Aorta (tissue), 5 donors: ENCODE measurements around the gene NXPE3. TPM values are rescaled to one million over a fixed set of nuclear protein-coding genes. Genes with fewer than 3 reads are reported as not detected.
"Not testable (repeated sequence)": the region's sequence is repeated elsewhere in the genome, so short reads cannot be mapped to it uniquely, and the experiment has no call there.

Experiments used
- ATAC-seq: fragments of 200-7000 bp; cut with Tn5 transposase; one replicate; pipeline ENCODE4 v1.9.1; 2022; ENCODE audit warnings: moderate library complexity; ENCODE audit not compliant: low FRiP score
- DNase-seq, 2 donors: peaks; one replicate each; pipeline ENCODE4 v3.0.0-alpha.2; 2020
- H3K27ac ChIP-seq, 2 donors: one replicate each; pipeline ENCODE4 v1.5.1; 2013; ENCODE audit warnings: low read length in 2 of 2, mild to moderate bottlenecking in 2 of 2, moderate library complexity in 2 of 2, control low read depth in 1 of 2, inconsistent platforms in 1 of 2, low read depth in 1 of 2
- H3K27me3 ChIP-seq, 2 donors: one replicate each; pipeline ENCODE4 v1.6.1; 2013; ENCODE audit warnings: control low read depth in 1 of 2, low read length in 1 of 2, mild to moderate bottlenecking in 1 of 2, moderate library complexity in 1 of 2; ENCODE audit not compliant: insufficient read depth in 2 of 2, control insufficient read depth in 1 of 2
- H3K36me3 ChIP-seq, 2 donors: one replicate each; pipeline ENCODE4 v1.6.1; 2013; ENCODE audit warnings: control low read depth in 1 of 2, low read length in 1 of 2, mild to moderate bottlenecking in 1 of 2; ENCODE audit not compliant: insufficient read depth in 2 of 2, control insufficient read depth in 1 of 2
- H3K4me1 ChIP-seq, 2 donors: one replicate each; pipeline ENCODE4 v1.6.1; 2013; ENCODE audit warnings: low read length in 2 of 2, control low read depth in 1 of 2, mild to moderate bottlenecking in 1 of 2, moderate library complexity in 1 of 2; ENCODE audit not compliant: insufficient read depth in 2 of 2, control insufficient read depth in 1 of 2
- H3K4me3 ChIP-seq, 2 donors: one replicate each; pipeline ENCODE4 v1.5.1; 2013; ENCODE audit warnings: low read length in 2 of 2, control low read depth in 1 of 2, mild to moderate bottlenecking in 1 of 2
- H3K9me3 ChIP-seq: one replicate; pipeline ENCODE4 v1.6.1; 2013; ENCODE audit warnings: mild to moderate bottlenecking, low read length; ENCODE audit not compliant: control insufficient read depth
- WGBS, 2 donors: extraction: QIAGEN DNeasy Blood & Tissue Kit; methylation state at CpG; one replicate each; pipeline ENCODE4 v1.1.7; 2013; 5-methylcytosine and 5-hydroxymethylcytosine counted together
- intact Hi-C, 2 donors: fragments of 100-400 bp; cut with DNase I; formaldehyde crosslinking; loops; one replicate each; pipeline versions ENCODE4 v1.14.2 to v1.15.0; 2022
- long read RNA-seq, 2 donors: library from polyadenylated mRNA; unstranded; transcript quantifications; one replicate each; pipeline ENCODE4 v2.0.0, GENCODE V29; 2020 to 2021
- polyA plus RNA-seq, 2 donors: library from polyadenylated mRNA; stranded (reverse); fragments of 200-250 nt; gene quantifications; one replicate each; pipeline ENCODE4 v1.2.3, GENCODE V29; 2013
- total RNA-seq, 2 donors: library from RNA; stranded (reverse); fragmentation: NEBNext Ultra II Directional; extraction: Animal tissue kit (Norgen Biotek cat#: 25700); gene quantifications; one replicate each; pipeline ENCODE4 v1.2.1, GENCODE V29; 2021
- donor health status: healthy with polysubstance abuse.
- donor health status: Bipolar disorder and iron deficiency.
- donor health status: DM: no; HTN: no; CAD: no.
- donor health status: DM: no; HTN: no; CAD: no.
- donor health status: DM: yes; HTN: yes; CAD: no.

The NXPE3 gene
- total RNA-seq = 10 to 100 TPM; 26.2 to 27.2 TPM
- 10 to 100 TPM in 1 of 2 donors, 1 to 10 TPM in 1; 6.4 to 10.1 TPM for polyA plus RNA-seq
- long read RNA-seq, donor 1, transcript NXPE3-201 (8 exons, 3,941 nt) = major isoform, 8 of 31 reads
- long read RNA-seq, donor 1, partial matches to known transcripts = 9 of 31 reads
- long read RNA-seq, donor 1, other reads (novel, unspliced or antisense) = 14 of 31 reads
- long read RNA-seq, donor 2, transcript NXPE3-201 (8 exons, 3,941 nt) = major isoform, 10 of 24 reads
- long read RNA-seq, donor 2, partial matches to known transcripts = 3 of 24 reads
- long read RNA-seq, donor 2, other reads (novel, unspliced or antisense) = 10 of 24 reads

GRCh38 chr3:101779047-101779821 lies at the start of gene NXPE3:
Gene NXPE3 (plus strand): TSS chr3:101779211. CDS start chr3:101785597, 6,386 bp downstream.
- H3K9me3 ChIP-seq = no peaks in the 10 kb centered on the region
- 0 to 1% methylated on average over 58 to 78 of the region's 78 CpGs for WGBS, 2 donors
- H3K4me3 ChIP-seq = peak within 1 kb of the TSS; percentile 50 to 69
- intact Hi-C loops = loop anchor here in 1 of 2 donors (2.0 kb wide), 1 partner anchor 54 kb away; the partner anchor contains the start of gene CEP97
- peak; percentile 97 for ATAC-seq
- peaks cover 6 to 7% of the 10 kb centered on the region in 2 donors for H3K36me3 ChIP-seq
- H3K4me1 ChIP-seq = peaks cover 0 to 4% of the 10 kb centered on the region in 2 donors
- no peaks in the 10 kb centered on the region for H3K27me3 ChIP-seq
- peak; percentile 96 to 98 for DNase-seq
- peak within 1 kb of the TSS; percentile 30 to 71 for H3K27ac ChIP-seq

GRCh38 chr3:101729586-101729985 lies 49.4 kb upstream of the NXPE3 start:
- peaks cover 0 to 4% of the 10 kb centered on the region in 2 donors for H3K36me3 ChIP-seq
- intact Hi-C loops = no loop called here

GRCh38 chr3:101730839-101731238 lies 48.2 kb upstream of the NXPE3 start:
- Histone ChIP-seq H3K27ac (no peak overlapping the region), H3K4me1 (no peaks in the 10 kb centered on the region), H3K4me3 (no peak overlapping the region), H3K27me3 (no peaks in the 10 kb centered on the region), H3K36me3 (peaks cover 1 to 4% of the 10 kb centered on the region in 2 donors), H3K9me3 (no peaks in the 10 kb centered on the region)
- ATAC-seq = no peak
- intact Hi-C loops = no loop called here
- DNase-seq = no peak

More at GRCh38 chr3:101729586-101729985, 49.4 kb upstream of the NXPE3 start:
- Histone ChIP-seq H3K4me3 (no peak overlapping the region), H3K4me1 (no peaks in the 10 kb centered on the region), H3K27ac (no peak overlapping the region), H3K9me3 (no peaks in the 10 kb centered on the region), H3K27me3 (no peaks in the 10 kb centered on the region)
- DNase-seq (no peak), ATAC-seq (no peak)
- WGBS, 2 donors = 94 to 97% methylated on average over 5 of the region's 5 CpGs

- intact Hi-C loops = no loop called here
- Histone ChIP-seq H3K9me3 (no peaks in the 10 kb centered on the region), H3K4me1 (no peaks in the 10 kb centered on the region), H3K27ac (no peak overlapping the region), H3K36me3 (peaks cover 1 to 7% of the 10 kb centered on the region in 2 donors), H3K27me3 (no peaks in the 10 kb centered on the region), H3K4me3 (no peak overlapping the region)
- DNase-seq (no peak), ATAC-seq (no peak)
- WGBS, 2 donors = 96 to 97% methylated on average over 4 of the region's 4 CpGs
These were observed 46.8 kb upstream of the NXPE3 start for GRCh38 chr3:101732240-101732641.

- intact Hi-C loops = no loop called here
- DNase-seq (no peak), ATAC-seq (no peak)
- no peaks in the 10 kb centered on the region for H3K4me1 ChIP-seq
- H3K36me3 ChIP-seq = peaks cover 1 to 7% of the 10 kb centered on the region in 2 donors
- WGBS, 2 donors = 98 to 99% methylated on average over 10 of the region's 10 CpGs
- no peak overlapping the region for H3K4me3 ChIP-seq
- no peaks in the 10 kb centered on the region for H3K9me3 ChIP-seq
- H3K27ac ChIP-seq = no peak overlapping the region
- H3K27me3 ChIP-seq = no peaks in the 10 kb centered on the region
These were observed 43.2 kb upstream of the NXPE3 start for GRCh38 chr3:101735833-101736232.

DNA sequence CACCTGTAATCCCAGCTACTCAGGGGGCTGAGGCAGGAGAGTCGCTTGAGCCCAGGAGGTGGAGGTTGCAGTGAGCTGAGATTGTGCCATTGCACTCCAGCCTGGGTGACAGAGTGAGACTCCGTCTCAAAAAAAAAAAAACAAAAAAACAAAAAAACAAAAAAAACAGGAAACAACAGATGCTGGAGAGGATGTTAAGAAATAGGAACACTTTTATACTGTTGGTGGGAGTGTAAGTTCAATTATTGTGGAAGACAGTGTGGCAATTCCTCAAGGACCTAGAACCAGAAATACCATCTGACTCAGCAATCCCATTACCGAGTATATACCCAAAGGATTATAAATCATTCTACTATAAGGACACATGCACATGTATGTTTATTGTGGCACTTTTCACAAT lies 37.1 kb upstream of the NXPE3 start:
- H3K36me3 ChIP-seq, intact Hi-C loops, ATAC-seq, H3K9me3 ChIP-seq, DNase-seq, H3K27ac ChIP-seq, H3K27me3 ChIP-seq, H3K4me3 ChIP-seq, H3K4me1 ChIP-seq: not testable (repeated sequence)
- 72 to 85% methylated on average over 3 of the region's 3 CpGs for WGBS, 2 donors

GRCh38 chr3:101744811-101745210 lies 34.2 kb upstream of the NXPE3 start:
- Histone ChIP-seq H3K27ac (no peak overlapping the region), H3K9me3 (no peaks in the 10 kb centered on the region), H3K4me3 (no peak overlapping the region), H3K36me3 (no peaks in the 10 kb centered on the region), H3K27me3 (no peaks in the 10 kb centered on the region), H3K4me1 (no peaks in the 10 kb centered on the region)
- no peak for ATAC-seq
- DNase-seq = no peak
- 50 to 54% methylated on average over 1 of the region's 1 CpG for WGBS, 2 donors
- intact Hi-C loops = no loop called here

- not testable (repeated sequence) for ATAC-seq
These were observed 33.1 kb upstream of the NXPE3 start for GRCh38 chr3:101745934-101746333.

More at GRCh38 chr3:101745934-101746333, 33.1 kb upstream of the NXPE3 start:
- intact Hi-C loops, DNase-seq, H3K27me3 ChIP-seq, H3K27ac ChIP-seq, H3K36me3 ChIP-seq, H3K9me3 ChIP-seq, H3K4me3 ChIP-seq, H3K4me1 ChIP-seq: not testable (repeated sequence)
- 100% methylated on average over 1 of the region's 1 CpG for WGBS, 2 donors
